Liver (tissue), 9 donors: ENCODE data around the gene FMO1. TPM values are rescaled to one million over a fixed set of nuclear protein-coding genes. Genes with fewer than 3 reads are reported as not detected.

Experiments used
- DNase-seq: peaks from one replicate; pipeline ENCODE4 v3.0.0-alpha.2; 2017; ENCODE audit warnings: low spot score
- H3K27ac ChIP-seq, 2 donors: one replicate each; pipeline ENCODE4 v1.7.0; 2013; ENCODE audit warnings: inconsistent platforms in 2 of 2, low read length in 2 of 2, control low read depth in 1 of 2, low read depth in 1 of 2, mild to moderate bottlenecking in 1 of 2
- H3K27me3 ChIP-seq, 4 donors: one replicate each; pipeline versions ENCODE4 v1.6.1 to v1.7.0; 2013; ENCODE audit warnings: low read length in 3 of 4, inconsistent platforms in 1 of 4, mild to moderate bottlenecking in 1 of 4, moderate library complexity in 1 of 4; ENCODE audit not compliant: control insufficient read depth in 4 of 4, insufficient read depth in 4 of 4
- H3K36me3 ChIP-seq, 4 donors: one replicate each; pipeline versions ENCODE4 v1.6.1 to v1.7.0; 2013; ENCODE audit warnings: low read length in 3 of 4, mild to moderate bottlenecking in 3 of 4, low read depth in 1 of 4, moderate library complexity in 1 of 4; ENCODE audit not compliant: control insufficient read depth in 4 of 4, insufficient read depth in 3 of 4
- H3K4me1 ChIP-seq, 4 donors: one replicate each; pipeline versions ENCODE4 v1.6.1 to v1.7.0; 2013; ENCODE audit warnings: low read length in 3 of 4, mild to moderate bottlenecking in 3 of 4, moderate library complexity in 1 of 4; ENCODE audit not compliant: control insufficient read depth in 4 of 4, insufficient read depth in 4 of 4
- H3K4me3 ChIP-seq, 3 donors: one replicate each; pipeline versions ENCODE4 v1.6.1 to v1.7.0; 2013; ENCODE audit warnings: low read length in 3 of 3, control low read depth in 1 of 3, low read depth in 1 of 3, mild to moderate bottlenecking in 1 of 3
- H3K9ac ChIP-seq, 2 donors: one replicate each; pipeline ENCODE4 v1.7.0; 2013; ENCODE audit warnings: low read length in 2 of 2, mild to moderate bottlenecking in 2 of 2, moderate library complexity in 2 of 2, control low read depth in 1 of 2, low read depth in 1 of 2
- H3K9me3 ChIP-seq, 4 donors: one replicate each; pipeline versions ENCODE4 v1.6.1 to v1.7.0; 2013; ENCODE audit warnings: low read length in 3 of 4; ENCODE audit not compliant: control insufficient read depth in 4 of 4
- ATF3 ChIP-seq: IDR thresholded peaks from 2 replicates; pipeline ENCODE4 v1.6.1; 2016; ENCODE audit warnings: antibody characterized with exemption
- CTCF ChIP-seq: fragments of 150-350 bp; IDR thresholded peaks from 2 replicates; pipeline ENCODE4 v1.5.1; 2017; ENCODE audit warnings: improper control_type of control experiment, low read depth, low read length; ENCODE audit not compliant: missing input control
- EGR1 ChIP-seq, 2 donors: IDR thresholded peaks; 2 replicates each; pipeline ENCODE4 v1.6.1; 2016 to 2018; ENCODE audit warnings: antibody characterized with exemption in 2 of 2, low read depth in 2 of 2
- FOXA1 ChIP-seq: IDR thresholded peaks from 2 replicates; pipeline ENCODE4 v1.6.1; 2016; ENCODE audit warnings: antibody characterized with exemption
- FOXA2 ChIP-seq: IDR thresholded peaks from 2 replicates; pipeline ENCODE4 v1.6.1; 2016; ENCODE audit warnings: antibody characterized with exemption
- GABPA ChIP-seq, 2 donors: IDR thresholded peaks in 1 of 2; conservative IDR thresholded peaks in 1 of 2; 2 replicates each; pipeline ENCODE4 v1.6.1; 2016; ENCODE audit warnings: antibody characterized with exemption in 2 of 2, mild to moderate bottlenecking in 1 of 2, moderate library complexity in 1 of 2
- HNF4A ChIP-seq, 2 donors: conservative IDR thresholded peaks; 2 replicates each; pipeline ENCODE4 v1.6.1; 2016; ENCODE audit warnings: antibody characterized with exemption in 2 of 2, mild to moderate bottlenecking in 2 of 2
- HNF4G ChIP-seq: IDR thresholded peaks from 2 replicates; pipeline ENCODE4 v1.6.1; 2016; ENCODE audit warnings: antibody characterized with exemption
- JUND ChIP-seq, 2 donors: IDR thresholded peaks; 2 replicates each; pipeline ENCODE4 v1.6.1; 2016; ENCODE audit warnings: antibody characterized with exemption in 2 of 2
- MAX ChIP-seq: IDR thresholded peaks from 2 replicates; pipeline ENCODE4 v1.6.1; 2016; ENCODE audit warnings: antibody characterized with exemption
- NR2F2 ChIP-seq: IDR thresholded peaks from 2 replicates; pipeline ENCODE4 v1.6.1; 2016; ENCODE audit warnings: antibody characterized with exemption
- RAD21 ChIP-seq, 2 donors: IDR thresholded peaks; 2 replicates each; pipeline ENCODE4 v1.6.1; 2016; ENCODE audit warnings: antibody characterized with exemption in 2 of 2, mild to moderate bottlenecking in 2 of 2
- RXRA ChIP-seq, 2 donors: IDR thresholded peaks; 2 replicates each; pipeline ENCODE4 v1.6.1; 2017 to 2018; ENCODE audit warnings: antibody characterized with exemption in 2 of 2, mild to moderate bottlenecking in 1 of 2
- SP1 ChIP-seq: IDR thresholded peaks from 2 replicates; pipeline ENCODE4 v1.6.1; 2018; ENCODE audit warnings: antibody characterized with exemption, mild to moderate bottlenecking
- TAF1 ChIP-seq: conservative IDR thresholded peaks from 2 replicates; pipeline ENCODE4 v1.6.1; 2016; ENCODE audit warnings: antibody characterized with exemption, mild to moderate bottlenecking
- YY1 ChIP-seq: IDR thresholded peaks from 2 replicates; pipeline ENCODE4 v1.6.1; 2016; ENCODE audit warnings: antibody characterized with exemption, mild to moderate bottlenecking
- WGBS: extraction: QIAGEN DNeasy Blood & Tissue Kit; methylation state at CpG from one replicate; pipeline ENCODE4 v1.1.7; 2013; 5-methylcytosine and 5-hydroxymethylcytosine counted together
- polyA plus RNA-seq, 2 donors: library from polyadenylated mRNA; stranded (reverse) in 1 of 2; unstranded in 1 of 2; fragments of 200-250 nt in 1 of 2; fragments of >200 nt in 1 of 2; fragmentation: Nextera tagmentation in 1 of 2; extraction: Ambion mirVana in 1 of 2; gene quantifications; one replicate each; pipeline versions ENCODE4 v1.2.1 to v1.2.3, GENCODE V29; 2013 to 2015
- total RNA-seq, 2 donors: library from RNA; depleted of rRNA; stranded (reverse); fragments of >200 nt; gene quantifications; one replicate each; pipeline ENCODE4 v1.2.3, GENCODE V29; 2014
- TF ChIP-seq, protein P1 (sequence below): IDR thresholded peaks from 2 replicates; pipeline ENCODE4 v1.6.1; 2016; ENCODE audit warnings: antibody characterized with exemption
- TF ChIP-seq, protein P2 (sequence below): IDR thresholded peaks from 2 replicates; pipeline ENCODE4 v1.6.1; 2016; ENCODE audit warnings: antibody characterized with exemption, mild to moderate bottlenecking
- donor health status: healthy.
- donor health status: healthy.
- donor health status: healthy.
- donor health status: healthy.
- donor health status: healthy.

FMO1 gene
- total and polyA plus RNA-seq, 4 donors, result 0.13 to 26.3 (median 0.62) TPM

DNA sequence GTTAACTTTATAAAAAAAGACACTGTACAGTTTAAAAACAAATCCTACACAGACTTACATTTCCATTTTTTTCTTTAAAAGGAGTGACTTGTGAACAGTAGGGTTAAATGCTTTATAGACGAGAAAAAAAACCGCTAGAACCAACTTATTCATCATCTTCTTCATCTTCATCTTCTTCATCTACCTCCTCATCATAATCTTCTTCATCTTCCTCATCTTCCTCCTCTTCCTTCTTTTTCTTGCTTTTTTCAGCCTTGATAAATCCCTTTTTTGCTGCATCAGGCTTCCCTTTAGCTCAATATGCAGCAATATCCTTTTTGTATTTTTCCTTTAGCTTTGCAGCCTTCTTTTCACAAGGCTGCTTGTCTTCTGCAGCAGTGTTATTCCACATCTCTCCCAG, 22.5 kb downstream of the FMO1 start:
- H3K9me3 ChIP-seq, result no peaks in the 10 kb centered on the region
- H3K36me3 ChIP-seq, result no peaks in the 10 kb centered on the region
- no peak for DNase-seq
- H3K4me1 ChIP-seq, result no peaks in the 10 kb centered on the region
- H3K4me3 ChIP-seq, result no peak overlapping the region
- H3K27me3 ChIP-seq, result no peaks in the 10 kb centered on the region
- 96% methylated on average over 2 of the region's 2 CpGs for WGBS
- no peak overlapping the region for H3K9ac ChIP-seq
- H3K27ac ChIP-seq, result no peak overlapping the region
- TF ChIP-seq HNF4A (conservative IDR thresholded peaks at IDR 0.05) (no peak), EGR1 (IDR thresholded peaks at IDR 0.05; ENCODE audit: low read depth in 2 of 2) (no peak), TAF1 (no peak), RAD21 (IDR thresholded peaks at IDR 0.05) (no peak), ATF3 (no peak), MAX (no peak), SP1 (no peak), CTCF (no peak)
- TF ChIP-seq, protein P1, sequence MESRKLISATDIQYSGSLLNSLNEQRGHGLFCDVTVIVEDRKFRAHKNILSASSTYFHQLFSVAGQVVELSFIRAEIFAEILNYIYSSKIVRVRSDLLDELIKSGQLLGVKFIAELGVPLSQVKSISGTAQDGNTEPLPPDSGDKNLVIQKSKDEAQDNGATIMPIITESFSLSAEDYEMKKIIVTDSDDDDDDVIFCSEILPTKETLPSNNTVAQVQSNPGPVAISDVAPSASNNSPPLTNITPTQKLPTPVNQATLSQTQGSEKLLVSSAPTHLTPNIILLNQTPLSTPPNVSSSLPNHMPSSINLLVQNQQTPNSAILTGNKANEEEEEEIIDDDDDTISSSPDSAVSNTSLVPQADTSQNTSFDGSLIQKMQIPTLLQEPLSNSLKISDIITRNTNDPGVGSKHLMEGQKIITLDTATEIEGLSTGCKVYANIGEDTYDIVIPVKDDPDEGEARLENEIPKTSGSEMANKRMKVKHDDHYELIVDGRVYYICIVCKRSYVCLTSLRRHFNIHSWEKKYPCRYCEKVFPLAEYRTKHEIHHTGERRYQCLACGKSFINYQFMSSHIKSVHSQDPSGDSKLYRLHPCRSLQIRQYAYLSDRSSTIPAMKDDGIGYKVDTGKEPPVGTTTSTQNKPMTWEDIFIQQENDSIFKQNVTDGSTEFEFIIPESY, result no peak

- Histone ChIP-seq H3K9me3 (no peaks in the 10 kb centered on the region), H3K9ac (no peak overlapping the region), H3K4me3 (no peak overlapping the region), H3K36me3 (no peaks in the 10 kb centered on the region), H3K27me3 (no peaks in the 10 kb centered on the region), H3K27ac (no peak overlapping the region), H3K4me1 (no peaks in the 10 kb centered on the region)
- DNase-seq, result no peak
- 29% methylated on average over 2 of the region's 2 CpGs for WGBS
- TF ChIP-seq RAD21 (IDR thresholded peaks at IDR 0.05) (no peak), HNF4G (no peak), TAF1 (no peak), RXRA (IDR thresholded peaks at IDR 0.05) (no peak), NR2F2 (no peak), ATF3 (no peak), CTCF (no peak), HNF4A (conservative IDR thresholded peaks at IDR 0.05) (peak in 1 of 2 donors; percentile 3), SP1 (no peak), FOXA2 (peak; percentile 44), EGR1 (IDR thresholded peaks at IDR 0.05; ENCODE audit: low read depth in 2 of 2) (no peak), FOXA1 (peak; percentile 42), MAX (no peak), YY1 (no peak), JUND (IDR thresholded peaks at IDR 0.05) (no peak), GABPA (IDR thresholded peaks at IDR 0.05 in 1 of 2, conservative IDR thresholded peaks at IDR 0.05 in 1 of 2) (no peak)
- TF ChIP-seq, protein P2, sequence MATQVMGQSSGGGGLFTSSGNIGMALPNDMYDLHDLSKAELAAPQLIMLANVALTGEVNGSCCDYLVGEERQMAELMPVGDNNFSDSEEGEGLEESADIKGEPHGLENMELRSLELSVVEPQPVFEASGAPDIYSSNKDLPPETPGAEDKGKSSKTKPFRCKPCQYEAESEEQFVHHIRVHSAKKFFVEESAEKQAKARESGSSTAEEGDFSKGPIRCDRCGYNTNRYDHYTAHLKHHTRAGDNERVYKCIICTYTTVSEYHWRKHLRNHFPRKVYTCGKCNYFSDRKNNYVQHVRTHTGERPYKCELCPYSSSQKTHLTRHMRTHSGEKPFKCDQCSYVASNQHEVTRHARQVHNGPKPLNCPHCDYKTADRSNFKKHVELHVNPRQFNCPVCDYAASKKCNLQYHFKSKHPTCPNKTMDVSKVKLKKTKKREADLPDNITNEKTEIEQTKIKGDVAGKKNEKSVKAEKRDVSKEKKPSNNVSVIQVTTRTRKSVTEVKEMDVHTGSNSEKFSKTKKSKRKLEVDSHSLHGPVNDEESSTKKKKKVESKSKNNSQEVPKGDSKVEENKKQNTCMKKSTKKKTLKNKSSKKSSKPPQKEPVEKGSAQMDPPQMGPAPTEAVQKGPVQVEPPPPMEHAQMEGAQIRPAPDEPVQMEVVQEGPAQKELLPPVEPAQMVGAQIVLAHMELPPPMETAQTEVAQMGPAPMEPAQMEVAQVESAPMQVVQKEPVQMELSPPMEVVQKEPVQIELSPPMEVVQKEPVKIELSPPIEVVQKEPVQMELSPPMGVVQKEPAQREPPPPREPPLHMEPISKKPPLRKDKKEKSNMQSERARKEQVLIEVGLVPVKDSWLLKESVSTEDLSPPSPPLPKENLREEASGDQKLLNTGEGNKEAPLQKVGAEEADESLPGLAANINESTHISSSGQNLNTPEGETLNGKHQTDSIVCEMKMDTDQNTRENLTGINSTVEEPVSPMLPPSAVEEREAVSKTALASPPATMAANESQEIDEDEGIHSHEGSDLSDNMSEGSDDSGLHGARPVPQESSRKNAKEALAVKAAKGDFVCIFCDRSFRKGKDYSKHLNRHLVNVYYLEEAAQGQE, result no peak
- TF ChIP-seq, protein P1, result no peak
Observed at GRCh38 chr1:171277534-171277933, 29.2 kb downstream of the FMO1 start.
